Measurements from ENCODE around the gene C10orf53. TPM values are rescaled to one million over a fixed set of nuclear protein-coding genes. Genes with fewer than 3 reads are reported as not detected.

C10orf53 gene
- total and polyA plus RNA-seq, 2 of the 4 experiments (the other 2 are of a cell fraction), result not detected

DNA sequence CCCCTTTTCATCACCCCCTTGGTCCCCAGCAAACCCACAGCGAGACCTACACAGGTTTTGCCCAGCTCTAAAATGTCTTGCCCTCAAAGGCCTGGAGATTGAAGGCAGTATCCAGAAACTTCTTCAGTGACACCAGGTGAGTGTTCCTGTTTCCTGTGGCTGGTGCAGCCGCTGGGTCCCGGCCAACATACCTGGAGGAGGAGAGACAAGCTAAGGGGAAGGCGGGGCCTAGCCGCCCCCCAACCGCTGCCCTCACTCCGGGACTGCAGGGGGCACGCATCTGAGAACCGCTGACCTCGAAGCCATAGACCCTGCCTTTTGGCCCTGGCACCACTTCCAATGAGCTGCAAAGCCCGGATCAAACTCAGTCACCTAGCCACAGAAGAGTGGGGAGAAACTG, 55.7 kb downstream of the C10orf53 start:
- Histone ChIP-seq H4K20me1 (ENCODE audit: insufficient read depth, low read length) (no peaks in the 10 kb centered on the region), H3K36me3 (ENCODE audit: control insufficient read depth, insufficient read depth, low read length) (no peaks in the 10 kb centered on the region), H3K23ac (ENCODE audit: low read depth, low read length) (no peak overlapping the region), H2AK5ac (ENCODE audit: low read depth, low read length) (no peak overlapping the region), H2AFZ (replicated peaks; ENCODE audit: low read length, poor library complexity) (no peak overlapping the region), H3K9me1 (ENCODE audit: insufficient read depth, low read length) (no peaks in the 10 kb centered on the region), H2BK5ac (ENCODE audit: low read depth, low read length, poor library complexity, severe bottlenecking) (no peak overlapping the region), H3K79me1 (ENCODE audit: low read depth in 1 of 2, low read length in 2 of 2) (no peaks in the 10 kb centered on the region), H3K27ac (ENCODE audit: insufficient read depth, low read length) (no peak overlapping the region), H3K14ac (replicated peaks; ENCODE audit: low read depth, low read length) (no peak overlapping the region), H2AK9ac (replicated peaks; ENCODE audit: low read depth, low read length, poor library complexity) (no peak overlapping the region), H3K18ac (ENCODE audit: low read depth, low read length) (no peak overlapping the region), H2BK20ac (ENCODE audit: low read depth, low read length) (no peak overlapping the region), H3K27me3 (ENCODE audit: control insufficient read depth, insufficient read depth, low read length) (no peaks in the 10 kb centered on the region), H3K4me1 (ENCODE audit: control insufficient read depth, insufficient read depth, low read length) (no peaks in the 10 kb centered on the region), H4K91ac (ENCODE audit: insufficient read depth, low read depth, low read length) (no peak overlapping the region), H2BK15ac (ENCODE audit: low read depth, low read length) (no peak overlapping the region), H3K9ac (ENCODE audit: low read depth, low read length) (no peak overlapping the region), H3K4me2 (ENCODE audit: low read depth, low read length) (no peak overlapping the region), H3K4ac (ENCODE audit: low read depth, low read length) (no peak overlapping the region), H4K5ac (ENCODE audit: low read depth, low read length) (no peak overlapping the region), H2BK120ac (ENCODE audit: low read depth, low read length) (no peak overlapping the region), H3K4me3 (ENCODE audit: insufficient read depth, low read depth, low read length) (no peak overlapping the region), H3K56ac (ENCODE audit: extremely low read depth, insufficient read depth, low read length) (no peak overlapping the region), H4K8ac (ENCODE audit: low read depth in 2 of 2, low read length in 2 of 2) (no peak overlapping the region), H3K9me3 (ENCODE audit: control insufficient read depth, insufficient read depth, low read length) (no peaks in the 10 kb centered on the region)
- dilution Hi-C loops (cut with HindIII; ENCODE audit: low sequenced_read_pairs, unreplicated experiment) (no loop called here), in situ Hi-C loops (cut with MboI; ENCODE audit: low sequenced_read_pairs) (no loop called here), intact Hi-C loops (cut with micrococcal nuclease) (no loop called here)
- ChIA-PET POLR2A (ENCODE audit: unreplicated experiment) (no interaction called here), CTCF (no interaction called here)
- BruUV-seq (replicated peaks), result no TSS peak
- no CpG with 5 or more reads among the region's 11 CpGs for WGBS, 2 experiments (ENCODE audit: extremely low coverage in 2 of 2, insufficient read length in 1 of 2)
- DNase-seq (no peak), ATAC-seq (ENCODE audit: low read depth) (no peak)
- TF ChIP-seq SMC3 (IDR thresholded peaks at IDR 0.05; ENCODE audit: low read depth, low read length) (no peak), POLR2A (IDR thresholded peaks at IDR 0.05; ENCODE audit: low read depth, low read length) (no peak), NFE2L2 (IDR thresholded peaks at IDR 0.05; ENCODE audit: low read depth, low read length) (no peak), CEBPB (IDR thresholded peaks at IDR 0.05; ENCODE audit: low read depth, low read length) (no peak), MAZ (IDR thresholded peaks at IDR 0.05; ENCODE audit: borderline replicate concordance, low read depth, low read length) (no peak), BHLHE40 (IDR thresholded peaks at IDR 0.05; ENCODE audit: low read depth, low read length) (no peak), ELK1 (IDR thresholded peaks at IDR 0.05; ENCODE audit: borderline replicate concordance, low read depth, low read length) (no peak), MXI1 (IDR thresholded peaks at IDR 0.05; ENCODE audit: borderline replicate concordance, low read depth, low read length) (no peak), RFX5 (IDR thresholded peaks at IDR 0.05; ENCODE audit: low read depth, low read length) (no peak), CHD1 (IDR thresholded peaks at IDR 0.05; ENCODE audit: low read depth, low read length) (no peak), FOS (IDR thresholded peaks at IDR 0.05; ENCODE audit: low read depth, low read length) (no peak), MAFK (IDR thresholded peaks at IDR 0.05; ENCODE audit: low read depth, low read length) (no peak), RCOR1 (IDR thresholded peaks at IDR 0.05; ENCODE audit: insufficient replicate concordance, low read length) (no peak), RAD21 (IDR thresholded peaks at IDR 0.05; ENCODE audit: low read length) (no peak)
- TF ChIP-seq, protein P1, sequence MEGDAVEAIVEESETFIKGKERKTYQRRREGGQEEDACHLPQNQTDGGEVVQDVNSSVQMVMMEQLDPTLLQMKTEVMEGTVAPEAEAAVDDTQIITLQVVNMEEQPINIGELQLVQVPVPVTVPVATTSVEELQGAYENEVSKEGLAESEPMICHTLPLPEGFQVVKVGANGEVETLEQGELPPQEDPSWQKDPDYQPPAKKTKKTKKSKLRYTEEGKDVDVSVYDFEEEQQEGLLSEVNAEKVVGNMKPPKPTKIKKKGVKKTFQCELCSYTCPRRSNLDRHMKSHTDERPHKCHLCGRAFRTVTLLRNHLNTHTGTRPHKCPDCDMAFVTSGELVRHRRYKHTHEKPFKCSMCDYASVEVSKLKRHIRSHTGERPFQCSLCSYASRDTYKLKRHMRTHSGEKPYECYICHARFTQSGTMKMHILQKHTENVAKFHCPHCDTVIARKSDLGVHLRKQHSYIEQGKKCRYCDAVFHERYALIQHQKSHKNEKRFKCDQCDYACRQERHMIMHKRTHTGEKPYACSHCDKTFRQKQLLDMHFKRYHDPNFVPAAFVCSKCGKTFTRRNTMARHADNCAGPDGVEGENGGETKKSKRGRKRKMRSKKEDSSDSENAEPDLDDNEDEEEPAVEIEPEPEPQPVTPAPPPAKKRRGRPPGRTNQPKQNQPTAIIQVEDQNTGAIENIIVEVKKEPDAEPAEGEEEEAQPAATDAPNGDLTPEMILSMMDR (conservative IDR thresholded peaks at IDR 0.05; ENCODE audit: low read depth, low read length), result no peak
- TF ChIP-seq, protein P2, sequence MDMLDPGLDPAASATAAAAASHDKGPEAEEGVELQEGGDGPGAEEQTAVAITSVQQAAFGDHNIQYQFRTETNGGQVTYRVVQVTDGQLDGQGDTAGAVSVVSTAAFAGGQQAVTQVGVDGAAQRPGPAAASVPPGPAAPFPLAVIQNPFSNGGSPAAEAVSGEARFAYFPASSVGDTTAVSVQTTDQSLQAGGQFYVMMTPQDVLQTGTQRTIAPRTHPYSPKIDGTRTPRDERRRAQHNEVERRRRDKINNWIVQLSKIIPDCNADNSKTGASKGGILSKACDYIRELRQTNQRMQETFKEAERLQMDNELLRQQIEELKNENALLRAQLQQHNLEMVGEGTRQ (IDR thresholded peaks at IDR 0.05; ENCODE audit: low read depth, low read length), result no peak

Measured in IMR-90 (cell line).